GM04504 (cell line): ENCODE data around the gene NUDT4.
"Not testable (repeated sequence)": the region's sequence is repeated elsewhere in the genome, so short reads cannot be mapped to it uniquely, and the experiment has no call there.

Experiments used
- DNase-seq: peaks from one replicate; pipeline ENCODE4 v3.0.0-alpha.2; 2012; ENCODE audit warnings: low read depth

The NUDT4 gene

DNA sequence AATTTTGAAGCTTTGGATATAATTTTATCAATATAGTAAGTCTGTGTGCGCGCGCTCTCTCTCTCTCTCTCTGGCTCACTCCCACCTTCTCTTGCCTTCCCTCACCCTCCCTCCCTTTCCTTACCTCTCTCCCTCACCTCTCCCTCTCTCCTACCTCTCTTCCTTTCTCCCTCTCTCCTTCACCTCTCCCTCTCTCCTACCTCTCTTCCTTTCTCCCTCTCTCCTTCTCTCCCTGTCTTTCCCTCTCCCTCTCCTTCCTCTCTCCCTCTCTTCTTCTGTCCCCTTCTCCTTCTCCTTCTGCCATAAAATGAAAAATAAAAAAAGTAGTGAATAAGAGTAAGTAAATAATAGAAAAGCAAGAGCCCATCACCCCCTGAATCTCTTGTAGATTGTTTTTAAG, 9.0 kb upstream of the NUDT4 start:
- no peak for DNase-seq

DNA sequence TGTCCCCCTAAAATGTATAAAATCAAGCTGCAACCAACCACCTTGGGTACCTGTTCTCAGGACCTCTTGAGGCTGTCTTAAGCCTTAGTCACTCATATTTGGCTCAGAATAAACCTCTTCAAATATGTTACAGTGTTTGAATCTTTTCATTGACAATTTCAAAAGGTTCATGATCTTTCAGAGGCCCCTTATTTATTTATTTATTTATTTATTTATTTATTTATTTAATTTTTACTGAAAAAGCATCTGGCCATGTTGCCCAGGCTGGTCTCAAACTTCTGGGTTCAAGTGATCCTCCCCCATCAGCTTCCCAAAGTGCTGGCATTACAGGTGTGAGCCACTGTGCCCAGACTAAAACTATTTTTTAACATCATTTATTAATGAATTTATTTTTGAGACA, 8.2 kb upstream of the NUDT4 start:
- DNase-seq = no peak

DNA sequence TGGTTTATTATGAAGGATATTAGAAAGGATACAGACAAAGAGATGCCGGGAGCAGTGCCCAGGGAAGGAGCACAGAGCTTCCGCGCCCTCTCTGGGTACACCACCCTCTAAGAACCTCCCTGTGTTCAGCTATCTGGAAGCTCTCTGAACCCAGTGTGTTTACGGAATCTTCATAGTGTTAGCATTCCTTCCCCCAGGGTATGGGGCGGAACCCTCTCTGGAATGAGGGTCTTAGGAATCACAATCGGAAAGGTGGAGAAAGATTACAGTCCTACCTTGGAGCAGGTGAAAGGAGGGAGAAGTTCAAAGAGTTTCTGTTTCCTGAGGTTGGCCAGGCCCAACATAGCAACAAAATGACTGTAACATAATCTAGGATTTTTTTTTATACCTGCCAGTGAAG, 6.8 kb upstream of the NUDT4 start:
- DNase-seq = no peak

DNA sequence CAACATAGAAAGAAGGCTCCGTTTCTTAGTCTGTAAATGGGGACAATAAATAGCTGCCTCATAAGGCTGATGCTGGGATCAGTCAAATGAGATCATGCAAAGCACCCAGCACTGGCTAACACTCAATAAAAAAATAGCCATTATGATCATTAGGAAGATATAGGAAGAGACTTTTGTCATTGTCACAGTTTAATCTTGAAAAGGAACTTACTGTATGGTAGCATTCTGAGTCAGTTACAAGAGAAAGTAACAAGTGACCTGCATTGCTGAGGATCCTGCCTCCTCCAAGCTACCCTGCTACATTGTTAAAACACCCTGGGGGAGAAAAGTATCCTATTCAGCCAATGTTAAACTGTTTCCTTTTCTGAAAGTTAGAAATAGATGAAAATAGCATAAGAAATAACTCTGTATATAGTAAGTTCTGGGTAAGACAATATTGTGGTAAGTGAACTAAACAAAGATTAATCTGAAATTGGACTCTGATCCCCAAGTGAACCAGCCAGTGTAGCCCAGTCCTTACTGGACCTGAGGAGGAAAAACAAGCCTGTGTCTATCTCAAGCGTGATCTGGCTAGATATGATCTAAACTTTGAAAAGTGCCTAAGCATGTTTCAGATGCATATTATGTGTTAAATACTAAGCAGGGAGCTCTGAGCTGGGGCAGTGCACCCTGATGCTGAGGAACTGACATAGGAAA, 3.6 kb upstream of the NUDT4 start:
- no peak for DNase-seq

DNA sequence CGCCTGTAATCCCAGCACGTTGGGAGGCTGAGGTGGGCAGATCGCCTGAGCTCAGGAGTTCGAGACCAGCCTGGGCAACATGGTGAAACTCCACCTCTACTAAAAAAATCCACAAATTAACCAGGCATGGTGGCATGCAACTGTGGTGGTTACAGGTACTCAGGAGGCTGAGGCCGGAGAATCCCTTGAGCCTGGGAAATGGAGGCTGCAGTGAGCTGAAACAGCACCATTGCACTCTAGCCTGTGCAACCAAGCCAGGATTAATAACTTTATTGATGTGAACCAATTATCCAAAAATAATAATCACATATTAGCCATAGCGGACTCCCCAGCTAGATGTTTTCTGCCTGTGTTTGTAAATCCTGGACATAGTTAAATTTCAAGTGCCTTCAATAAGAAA, 1.8 kb upstream of the NUDT4 start:
- no peak for DNase-seq

DNA sequence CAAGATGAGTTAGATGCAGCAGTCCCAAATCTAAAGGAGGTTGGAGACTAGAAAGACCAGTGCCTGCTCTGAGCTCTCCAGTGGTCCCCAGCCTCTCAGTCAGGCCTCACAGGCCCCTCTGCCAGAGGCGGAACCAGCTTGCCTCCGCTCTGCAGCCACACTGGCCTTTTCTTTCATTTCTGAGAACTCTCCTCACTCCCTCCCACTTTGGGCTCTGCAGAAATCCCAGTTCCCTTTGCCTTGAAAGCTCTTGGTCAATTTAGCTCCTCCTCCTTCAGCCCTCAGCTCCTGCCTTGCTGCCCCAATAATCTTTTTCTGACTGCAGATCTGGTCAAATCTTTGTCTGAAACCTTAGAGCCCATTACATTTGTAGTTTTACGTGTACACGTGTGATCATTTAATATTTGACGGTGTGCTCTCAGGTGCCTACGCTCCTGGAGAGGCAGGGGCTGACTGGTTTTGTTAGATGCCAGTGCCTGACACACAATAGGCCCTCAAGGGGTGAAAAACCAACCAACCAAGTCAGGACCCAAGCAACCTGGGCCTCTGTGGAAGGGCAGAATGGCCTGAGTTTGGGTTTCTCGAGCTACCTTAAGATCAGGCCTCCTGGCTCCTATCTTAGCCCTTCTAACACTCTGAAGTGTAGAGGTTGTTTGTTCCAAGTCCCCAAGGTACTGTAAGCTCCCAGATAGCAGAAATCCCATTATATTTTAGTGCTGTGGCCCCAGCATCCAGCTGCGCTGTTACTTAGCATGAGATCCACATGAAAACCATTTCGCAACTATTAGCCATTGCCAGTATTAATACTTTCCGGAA, 1.1 kb upstream of the NUDT4 start:
- no peak for DNase-seq

DNA sequence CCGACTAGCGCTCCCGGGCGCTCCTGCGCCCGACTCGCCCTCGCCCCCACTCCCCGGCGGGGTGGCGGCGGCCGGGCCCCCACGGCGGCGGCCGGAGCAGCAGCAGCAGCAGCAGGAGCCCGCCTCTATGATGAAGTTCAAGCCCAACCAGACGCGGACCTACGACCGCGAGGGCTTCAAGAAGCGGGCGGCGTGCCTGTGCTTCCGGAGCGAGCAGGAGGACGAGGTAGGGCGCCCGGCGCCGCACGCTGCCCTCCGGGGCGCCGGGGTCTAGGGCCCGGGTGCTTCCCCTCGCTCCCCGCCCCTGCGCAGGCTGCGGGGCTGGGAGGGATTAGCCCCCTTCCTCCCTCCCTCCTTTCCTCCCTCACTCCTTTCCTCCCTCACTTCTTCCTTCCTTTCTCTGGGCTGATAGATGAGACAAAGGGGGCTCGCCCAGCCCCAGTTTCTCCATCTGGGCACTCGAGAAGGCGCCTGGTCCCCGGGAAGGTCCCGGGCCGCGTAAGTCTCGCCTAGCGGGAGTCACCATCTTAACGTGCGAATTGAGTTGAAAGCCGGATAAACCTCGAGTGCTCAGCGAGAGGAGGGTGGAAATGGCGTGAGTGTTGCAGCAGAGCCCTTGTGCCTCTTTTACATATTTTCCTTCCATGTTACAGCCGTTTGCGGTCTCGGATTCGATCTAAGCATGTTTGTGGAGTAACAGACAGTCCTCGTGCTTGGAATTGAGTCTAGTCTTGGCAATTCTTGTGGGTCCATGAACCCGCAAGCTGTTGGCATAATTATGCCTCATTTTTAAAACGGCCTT, 672 bp downstream of the NUDT4 start:
- DNase-seq = peak; percentile 51

DNA sequence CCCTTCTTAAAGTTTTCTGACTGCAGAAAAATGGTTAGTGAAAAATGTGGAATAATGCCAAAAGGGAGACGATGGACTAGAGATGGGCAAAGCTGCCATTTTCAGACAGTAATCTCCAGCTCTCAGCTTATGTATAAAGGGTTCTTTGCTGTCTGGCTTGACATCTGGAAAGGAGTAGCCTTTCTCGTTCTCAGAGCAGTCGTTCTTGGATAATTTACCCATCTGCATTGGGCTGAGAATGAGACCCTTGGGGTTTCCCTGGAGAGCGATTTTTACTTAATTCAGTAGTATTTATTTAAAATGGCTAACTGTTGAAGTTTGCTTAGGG, 1.2 kb downstream of the NUDT4 start:
- no peak for DNase-seq

DNA sequence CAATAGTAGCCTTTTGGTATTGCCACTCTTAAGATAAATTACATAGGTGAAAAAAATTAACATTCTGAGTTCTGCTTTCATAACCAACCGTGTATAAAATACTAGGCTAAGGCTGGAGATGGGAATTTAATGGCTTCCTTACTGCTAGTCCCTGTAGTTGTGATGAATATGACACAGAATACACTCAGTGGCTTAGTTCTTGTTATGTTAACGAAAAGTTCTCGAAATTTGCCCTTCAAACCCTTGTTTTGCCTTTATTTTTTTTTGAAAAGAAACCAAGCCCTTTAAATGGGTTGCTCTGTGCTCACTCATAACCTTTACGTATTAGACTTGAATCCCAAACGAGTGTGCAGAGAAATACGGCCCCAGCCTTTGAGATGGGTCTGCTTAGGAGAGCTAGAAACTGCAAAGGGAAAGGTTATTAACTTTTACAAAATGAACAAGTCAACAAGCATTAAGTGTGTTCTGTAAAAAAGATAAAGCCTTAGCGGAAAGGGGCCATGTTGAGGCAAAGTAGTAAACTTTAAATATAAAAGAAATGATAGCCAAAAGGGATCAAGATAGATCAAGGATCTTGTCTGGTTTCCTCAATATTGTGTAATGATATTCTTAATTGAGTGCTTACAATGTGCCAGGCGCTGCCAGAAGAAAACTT, 1.7 kb downstream of the NUDT4 start:
- no peak for DNase-seq

DNA sequence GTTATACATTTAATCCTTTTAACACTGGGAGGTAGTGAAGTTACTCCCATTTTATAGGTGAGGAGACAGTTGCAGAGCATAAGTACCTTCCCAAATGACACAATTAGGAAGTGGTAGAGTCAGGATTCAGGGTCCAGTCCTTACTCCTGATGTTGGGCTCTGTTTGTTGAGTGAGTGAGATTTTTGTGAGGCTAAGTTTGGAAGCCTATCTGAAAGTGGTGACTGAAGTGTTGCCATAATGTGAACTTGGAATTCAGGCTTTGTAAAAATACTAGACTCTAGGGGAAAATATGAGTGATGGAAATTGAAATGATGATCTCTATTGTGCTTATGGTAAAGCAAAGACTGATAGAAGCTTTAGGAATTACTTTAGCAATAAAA, 2.2 kb downstream of the NUDT4 start:
- DNase-seq = no peak

DNA sequence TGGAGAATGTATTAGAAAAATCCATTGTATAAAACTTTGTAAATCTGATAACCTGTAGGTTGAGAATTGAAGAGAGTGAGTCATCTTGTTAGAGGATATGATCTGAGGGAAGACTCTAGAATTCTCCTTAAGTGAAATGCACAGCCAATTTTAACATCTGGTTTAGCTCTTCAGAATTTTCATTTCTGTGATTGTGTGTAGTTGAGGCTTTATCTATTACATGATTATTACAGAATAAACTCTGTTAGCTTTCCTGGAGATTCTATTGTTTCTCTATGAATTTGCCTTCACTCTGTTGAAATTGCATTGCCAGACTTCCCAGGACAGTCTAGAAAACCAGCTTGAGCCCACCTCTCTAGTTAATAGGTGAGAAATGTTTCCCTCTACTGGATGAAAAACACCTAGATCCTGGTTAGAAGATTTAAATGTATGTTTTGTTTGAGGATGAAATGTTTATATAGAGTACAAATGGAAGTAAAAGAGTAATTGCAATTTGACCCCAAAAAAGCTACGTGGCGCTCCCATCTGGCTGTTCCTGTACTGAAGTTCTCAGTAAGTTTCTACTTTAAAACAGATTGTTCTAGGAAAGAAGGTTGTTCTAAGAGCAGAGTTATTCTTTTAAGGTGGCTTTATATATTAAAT, 2.9 kb downstream of the NUDT4 start:
- no peak for DNase-seq

DNA sequence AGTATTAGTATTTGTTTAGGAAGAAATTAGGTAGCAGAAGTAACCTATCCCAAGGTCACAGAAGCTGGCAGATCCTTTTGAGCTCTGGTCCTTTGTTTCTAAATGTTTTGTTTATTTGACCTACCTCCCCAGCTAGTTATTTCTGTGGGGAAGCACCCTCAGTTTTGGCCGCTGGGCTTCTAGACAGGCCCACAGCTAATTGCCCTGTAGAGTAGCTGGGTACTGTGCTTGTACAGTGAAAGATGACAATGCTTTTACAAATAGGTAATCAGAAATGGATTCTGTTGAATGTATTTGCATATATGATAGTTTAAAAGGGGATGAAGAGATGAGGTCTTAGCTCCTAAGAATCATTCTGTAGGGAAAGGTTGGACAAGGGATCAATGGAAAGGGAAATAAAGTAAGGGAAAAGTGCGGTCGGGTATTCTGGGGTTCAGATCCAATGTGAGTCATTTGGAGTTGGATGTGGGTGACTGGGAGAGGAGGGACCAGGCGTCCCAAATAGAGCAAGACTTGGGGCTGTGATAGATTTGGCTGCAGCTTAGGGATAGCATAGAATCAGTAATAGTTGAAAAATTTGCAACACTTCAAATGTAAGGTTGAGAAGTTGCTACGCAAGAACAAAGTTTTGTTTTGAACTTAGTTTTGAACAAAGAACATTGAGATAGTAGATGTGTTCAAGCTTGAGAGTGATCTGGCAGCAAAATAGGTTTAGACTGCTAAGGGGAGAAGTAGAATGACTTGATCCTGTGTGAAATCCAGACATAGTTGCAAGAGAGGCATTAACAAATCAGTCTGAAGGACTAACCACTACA, 3.6 kb downstream of the NUDT4 start:
- no peak for DNase-seq

DNA sequence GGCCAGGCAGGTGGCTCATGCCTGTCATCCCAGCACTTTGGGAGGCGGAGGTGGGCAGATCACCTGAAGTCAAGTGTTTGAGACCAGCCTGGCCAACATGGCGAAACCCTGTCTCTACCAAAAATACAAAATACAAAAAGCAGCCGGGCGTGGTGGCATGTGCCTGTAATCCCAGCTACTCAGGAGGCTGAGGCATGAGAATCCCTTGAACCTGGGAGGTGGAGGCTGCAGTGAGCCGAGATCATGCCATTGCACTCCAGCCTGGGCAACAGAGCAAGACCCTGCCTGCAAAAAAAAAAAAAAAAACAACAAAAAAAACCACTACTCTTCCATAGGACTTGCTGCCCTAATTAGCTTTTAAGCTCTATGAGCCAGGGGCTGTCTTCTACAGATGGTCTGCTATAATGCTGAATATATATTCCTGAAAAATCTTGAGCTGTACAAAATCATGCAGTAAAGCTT, 4.3 kb downstream of the NUDT4 start:
- DNase-seq = not testable (repeated sequence)

DNA sequence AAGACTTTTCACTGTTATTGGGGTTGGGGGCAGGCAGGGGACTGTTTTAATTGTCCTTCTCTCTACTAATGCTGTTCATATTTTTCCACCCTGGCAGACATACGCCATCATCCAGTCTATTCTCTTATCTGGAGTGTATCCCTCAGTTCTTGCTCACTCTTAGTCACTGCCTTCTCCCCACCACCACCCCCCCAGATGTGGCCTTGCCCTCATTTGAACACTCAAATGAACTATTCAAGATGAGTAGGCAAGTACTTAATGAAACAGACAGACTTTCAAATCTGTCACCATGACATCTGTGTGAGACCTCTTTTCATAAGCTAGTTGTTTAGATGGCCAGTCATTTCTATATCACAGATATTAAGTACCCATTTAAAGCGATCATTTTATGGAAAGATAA, 10.1 kb downstream of the NUDT4 start:
- DNase-seq = no peak

DNA sequence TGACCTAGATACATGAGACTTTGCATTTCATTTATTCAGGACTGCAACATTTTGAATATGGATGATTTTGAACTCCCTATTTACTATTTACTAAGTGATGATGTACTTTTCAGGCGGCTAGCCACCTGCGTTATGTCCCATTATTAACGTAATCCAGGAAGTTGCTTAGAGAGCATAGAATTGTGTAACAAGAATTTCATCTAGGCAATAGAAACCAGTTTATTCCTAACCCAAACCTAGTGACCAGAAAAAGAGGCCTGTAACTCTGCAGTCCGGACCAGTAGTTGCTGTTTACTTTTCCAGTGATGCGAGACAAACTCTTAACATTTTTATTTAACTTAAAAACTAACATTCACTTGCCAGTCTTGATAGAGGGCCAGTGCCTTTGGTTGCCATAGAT, 12.3 kb downstream of the NUDT4 start:
- DNase-seq = no peak

DNA sequence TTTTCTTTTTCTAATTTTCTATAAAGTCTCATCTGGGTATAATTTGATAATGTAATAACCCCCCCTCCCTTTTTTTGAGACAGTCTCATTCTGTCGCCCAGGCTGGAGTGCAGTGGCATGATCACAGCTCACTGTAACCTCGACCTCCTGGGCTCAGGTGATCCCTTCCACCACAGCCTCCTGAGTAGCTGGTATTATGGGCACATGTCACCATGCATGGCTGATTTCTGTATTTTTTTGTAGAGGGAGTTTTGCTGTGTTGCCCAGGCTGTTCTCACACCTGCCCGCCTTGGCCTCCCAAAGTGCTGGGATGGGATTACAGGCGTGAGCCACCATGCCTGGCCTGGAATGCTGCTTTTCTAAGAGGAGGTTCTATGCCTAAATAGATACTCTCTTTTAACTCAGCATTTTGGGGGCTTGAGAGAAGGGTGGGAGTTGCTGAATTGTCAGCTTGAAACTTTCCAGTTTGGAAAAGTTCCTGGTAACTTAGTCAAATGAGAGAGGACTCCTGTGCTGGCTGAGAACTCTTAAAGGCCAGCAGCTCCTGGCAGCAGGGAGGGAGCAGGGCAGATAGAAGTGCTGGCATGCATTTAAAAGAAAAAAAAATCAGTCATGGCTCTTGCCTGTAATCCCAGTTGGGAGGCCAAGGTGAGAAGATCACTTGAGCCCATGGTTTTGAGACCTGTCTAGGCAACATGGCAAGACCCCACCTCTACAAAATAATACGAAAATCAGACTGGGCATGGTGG, 13.0 kb downstream of the NUDT4 start:
- DNase-seq = no peak

DNA sequence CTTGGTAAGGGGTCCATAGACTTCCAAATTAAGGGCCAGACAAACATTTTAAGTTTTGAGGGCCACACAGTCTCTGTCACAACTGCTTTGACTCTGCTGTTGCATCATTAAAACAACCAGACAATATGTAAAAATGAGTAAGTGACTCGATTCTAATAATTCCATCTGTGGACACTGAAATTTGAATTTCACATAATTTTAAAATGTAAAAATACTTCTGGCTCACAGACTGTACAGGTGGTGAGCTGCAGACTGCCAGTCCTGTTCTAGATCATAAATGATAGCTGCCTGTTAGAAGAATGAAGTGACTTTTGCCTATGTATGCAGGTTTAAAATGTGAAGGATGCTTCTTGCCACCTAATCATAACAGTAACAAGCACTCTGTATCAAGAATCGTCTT, 15.7 kb downstream of the NUDT4 start:
- DNase-seq = no peak

DNA sequence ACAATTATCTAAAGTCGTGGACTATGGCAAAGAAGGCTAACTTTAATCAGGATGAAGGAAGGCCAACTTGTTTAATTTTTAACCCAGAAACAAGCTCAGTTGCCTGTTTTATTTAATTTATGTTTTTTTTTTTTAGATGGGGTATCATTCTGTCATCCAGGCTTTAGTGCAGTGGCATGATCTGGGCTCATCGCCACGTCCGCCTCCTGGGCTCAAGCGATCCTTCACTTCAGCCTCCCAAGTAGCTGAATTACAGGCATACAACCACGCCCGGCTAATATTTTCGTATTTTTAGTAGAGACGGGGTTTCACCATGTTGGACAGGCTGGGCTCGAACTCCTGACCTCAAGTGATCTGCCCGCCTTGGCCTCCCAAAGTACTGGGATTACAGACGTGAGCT, 19.7 kb downstream of the NUDT4 start:
- no peak for DNase-seq

DNA sequence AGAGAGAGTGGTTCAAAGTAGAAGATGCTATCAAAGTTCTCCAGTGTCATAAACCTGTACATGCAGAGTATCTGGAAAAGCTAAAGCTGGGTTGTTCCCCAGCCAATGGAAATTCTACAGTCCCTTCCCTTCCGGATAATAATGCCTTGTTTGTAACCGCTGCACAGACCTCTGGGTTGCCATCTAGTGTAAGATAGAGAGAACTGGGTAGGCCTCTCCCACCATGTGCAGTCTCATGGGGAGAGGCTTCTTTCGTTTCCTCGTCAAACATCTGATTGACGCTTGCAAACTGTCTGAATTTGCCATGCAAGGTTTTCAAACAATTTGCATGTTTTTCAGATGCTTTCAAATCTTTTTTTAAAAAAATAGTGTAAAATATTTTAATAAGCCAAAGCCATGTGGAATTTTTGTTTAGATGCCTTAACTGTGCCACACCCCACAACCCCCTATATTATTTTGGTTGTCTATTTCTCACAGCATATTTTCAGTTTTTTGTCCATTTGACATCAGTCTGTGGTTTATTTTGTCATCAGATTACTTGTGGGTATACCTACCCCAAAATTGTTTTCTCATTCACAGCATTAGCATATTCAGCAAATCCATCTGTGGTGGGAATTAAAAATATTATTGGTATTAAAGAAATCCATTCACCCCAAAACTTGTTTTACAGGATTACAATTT, 21.6 kb downstream of the NUDT4 start:
- DNase-seq = not testable (repeated sequence)
